GM23338 (cell line): ENCODE data around the gene ITPRIP. TPM values are rescaled to one million over a fixed set of nuclear protein-coding genes. Genes with fewer than 3 reads are reported as not detected.

Experiments
- ATAC-seq: fragments of 200-7000 bp; cut with Tn5 transposase; 3 replicates; pipeline ENCODE4 v1.9.1; 2020
- DNase-seq: peaks from one replicate; pipeline ENCODE4 v3.0.0-alpha.2; 2015; ENCODE audit warnings: low spot score
- H2AFZ ChIP-seq: fragments of 200-600 bp; sonication (generic); 2 replicates; pipeline ENCODE4 v1.8.0; 2016; ENCODE audit warnings: antibody characterized with exemption, mild to moderate bottlenecking, moderate library complexity
- H3F3A ChIP-seq: fragments of 200-600 bp; sonication (generic); replicated peaks from 2 replicates; pipeline ENCODE4 v1.8.0; 2017; ENCODE audit warnings: antibody characterized with exemption, mixed run types, low read depth
- H3K27ac ChIP-seq: fragments of 200-600 bp; sonication (generic); 2 replicates; pipeline ENCODE4 v1.6.1; 2016; ENCODE audit warnings: low read depth
- H3K27me3 ChIP-seq: fragments of 200-600 bp; sonication (generic); 2 replicates; pipeline ENCODE4 v1.8.0; 2016; ENCODE audit warnings: mild to moderate bottlenecking, mixed run types, moderate library complexity; ENCODE audit not compliant: insufficient read depth
- H3K36me3 ChIP-seq: fragments of 200-600 bp; sonication (generic); 2 replicates; pipeline ENCODE4 v1.8.0; 2016; ENCODE audit warnings: mild to moderate bottlenecking; ENCODE audit not compliant: insufficient read depth
- H3K4me1 ChIP-seq: fragments of 200-600 bp; sonication (generic); 2 replicates; pipeline ENCODE4 v1.8.0; 2016; ENCODE audit warnings: mild to moderate bottlenecking, moderate library complexity; ENCODE audit not compliant: insufficient read depth
- H3K4me2 ChIP-seq: fragments of 200-600 bp; sonication (generic); 2 replicates; pipeline ENCODE4 v1.7.1; 2017; ENCODE audit warnings: mixed run types
- H3K4me3 ChIP-seq: fragments of 200-600 bp; sonication (generic); 2 replicates; pipeline ENCODE4 v1.6.1; 2016; ENCODE audit warnings: mixed run types
- H3K79me2 ChIP-seq: fragments of 200-600 bp; sonication (generic); replicated peaks from 2 replicates; pipeline ENCODE4 v1.8.0; 2017; ENCODE audit warnings: mild to moderate bottlenecking; ENCODE audit not compliant: insufficient read depth
- H3K9me2 ChIP-seq: fragments of 200-600 bp; sonication (generic); 2 replicates; pipeline ENCODE4 v1.8.0; 2017; ENCODE audit not compliant: insufficient read depth
- H4K20me1 ChIP-seq: fragments of 200-600 bp; sonication (generic); replicated peaks from 2 replicates; pipeline ENCODE4 v1.8.0; 2017; ENCODE audit warnings: mild to moderate bottlenecking; ENCODE audit not compliant: insufficient read depth
- H3K27ac Mint-ChIP-seq: 2 replicates; pipeline ENCODE4 v1.8.0; 2020; ENCODE audit warnings: inconsistent platforms, mild to moderate bottlenecking, moderate library complexity, mixed read lengths
- H3K27me3 Mint-ChIP-seq: 3 replicates; pipeline ENCODE4 v1.8.0; 2022; ENCODE audit warnings: low read depth, mild to moderate bottlenecking, moderate library complexity, mixed read lengths, inconsistent platforms; ENCODE audit not compliant: insufficient read depth, poor library complexity
- H3K36me3 Mint-ChIP-seq: 3 replicates; pipeline ENCODE4 v1.8.0; 2021; ENCODE audit warnings: low read depth, mild to moderate bottlenecking, inconsistent platforms, moderate library complexity, mixed read lengths
- H3K4me1 Mint-ChIP-seq: 3 replicates; pipeline ENCODE4 v1.8.0; 2020; ENCODE audit warnings: mild to moderate bottlenecking, inconsistent platforms, mixed read lengths
- H3K4me3 Mint-ChIP-seq: 3 replicates; pipeline ENCODE4 v1.8.0; 2021; ENCODE audit warnings: moderate library complexity, mild to moderate bottlenecking, inconsistent platforms, mixed read lengths
- H3K9me3 Mint-ChIP-seq: 3 replicates; pipeline ENCODE4 v1.8.0; 2020; ENCODE audit warnings: moderate library complexity, mild to moderate bottlenecking, inconsistent platforms, mixed read lengths
- CREB1 ChIP-seq: fragments of 250-450 bp; sonication (Bioruptor Pico); IDR thresholded peaks from 2 replicates; pipeline ENCODE4 v1.5.0; 2020; ENCODE audit warnings: low read depth, mild to moderate bottlenecking, moderate library complexity
- ETS1 ChIP-seq: IDR thresholded peaks from 2 replicates; pipeline ENCODE4 v1.6.1; 2016; ENCODE audit warnings: antibody characterized with exemption
- EZH2 ChIP-seq: fragments of 200-600 bp; sonication (generic); IDR thresholded peaks from one replicate; pipeline ENCODE4 v1.8.0; 2017; ENCODE audit warnings: antibody characterized with exemption, mild to moderate bottlenecking, low read depth; ENCODE audit not compliant: unreplicated experiment
- EZH2phosphoT487 ChIP-seq: fragments of 200-600 bp; sonication (generic); IDR thresholded peaks from one replicate; pipeline ENCODE4 v1.8.1; 2018; ENCODE audit warnings: antibody characterized with exemption; ENCODE audit not compliant: unreplicated experiment
- JUNB ChIP-seq: IDR thresholded peaks from one replicate; pipeline ENCODE4 v1.6.1; 2016; ENCODE audit warnings: antibody characterized with exemption; ENCODE audit not compliant: unreplicated experiment
- NANOG ChIP-seq: IDR thresholded peaks from 2 replicates; pipeline ENCODE4 v1.6.1; 2016; ENCODE audit warnings: antibody characterized with exemption, borderline replicate concordance
- POLR2AphosphoS5 ChIP-seq: IDR thresholded peaks from 2 replicates; pipeline ENCODE4 v1.6.1; 2016; ENCODE audit warnings: antibody characterized with exemption, low read depth
- STAT1 ChIP-seq: IDR thresholded peaks from one replicate; pipeline ENCODE4 v1.6.1; 2016; ENCODE audit warnings: antibody characterized with exemption; ENCODE audit not compliant: unreplicated experiment
- ZNF114 ChIP-seq: fragments of 250-450 bp; sonication (Bioruptor Pico); IDR thresholded peaks from 2 replicates; pipeline ENCODE4 v1.5.0; 2020; ENCODE audit warnings: mild to moderate bottlenecking, moderate library complexity
- ZNF462 ChIP-seq: fragments of 250-450 bp; sonication (Bioruptor Pico); IDR thresholded peaks from 2 replicates; pipeline ENCODE4 v1.5.0; 2020; ENCODE audit warnings: mild to moderate bottlenecking, moderate library complexity
- polyA plus RNA-seq: library from polyadenylated mRNA; unstranded; fragments of >200 nt; fragmentation: Nextera tagmentation; extraction: Ambion mirVana; gene quantifications from 2 replicates; pipeline ENCODE4 v1.2.1, GENCODE V29; 2016
- total RNA-seq: library from RNA; depleted of rRNA; stranded (reverse); fragments of >200 nt; shearing (Covaris generic); gene quantifications from 2 replicates; pipeline ENCODE4 v1.2.3, GENCODE V29; 2014

Gene ITPRIP
- total and polyA plus RNA-seq, 2 experiments from 2014 or later = 6.9 to 15.2 TPM

DNA sequence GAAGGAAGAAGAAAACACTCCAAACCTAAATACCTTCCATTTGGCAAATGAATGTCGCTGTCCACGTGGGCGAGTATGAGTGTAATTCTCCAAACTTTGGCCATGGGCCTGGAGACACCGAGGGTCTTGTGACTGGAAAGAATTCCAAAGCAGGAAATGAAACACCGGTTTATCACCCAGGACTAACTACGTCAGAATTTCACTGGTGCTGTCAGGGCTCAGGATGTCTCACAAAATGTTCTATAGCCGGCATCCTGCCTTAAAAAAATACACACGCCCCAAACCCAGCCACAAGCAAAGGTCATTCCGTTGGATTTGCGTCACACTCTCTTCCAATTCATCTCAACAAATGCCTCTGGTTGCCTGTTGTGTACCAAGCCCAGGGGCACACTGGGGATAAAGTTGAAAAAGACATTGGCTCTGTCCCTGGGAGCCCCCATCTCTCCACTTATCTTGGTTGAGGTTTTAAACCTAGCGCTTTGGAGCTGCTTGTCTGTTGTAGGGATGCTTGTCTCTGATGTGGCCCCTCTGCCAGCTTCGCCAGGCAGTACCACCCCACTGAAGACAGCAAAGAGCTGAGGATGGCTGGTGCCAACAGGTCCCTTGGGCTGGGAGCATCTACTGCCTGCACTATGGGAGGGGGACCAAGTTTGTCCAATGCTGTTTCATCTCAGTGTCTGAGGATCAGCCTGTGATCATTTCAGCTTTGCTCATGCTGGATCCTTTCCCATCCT lies 38.1 kb downstream of the ITPRIP start (continued):
- TF ChIP-seq ZNF462 (CRISPR knock-in tag) (no peak), NANOG (no peak), STAT1 (no peak), JUNB (no peak), ETS1 (no peak)

- Mint-ChIP-seq H3K9me3 (peaks cover 24% of the 10 kb centered on the region), H3K36me3 (peaks cover 38% of the 10 kb centered on the region), H3K4me1 (peaks cover 7% of the 10 kb centered on the region), H3K27ac (no peak overlapping the region), H3K4me3 (no peak overlapping the region), H3K27me3 (peaks cover 8% of the 10 kb centered on the region)
- Histone ChIP-seq H3K36me3 (peaks cover 6% of the 10 kb centered on the region; the same call in 1 of the 2 replicates), H3K79me2 (no peaks in the 10 kb centered on the region), H3K27me3 (no peaks in the 10 kb centered on the region), H3K27ac (no peak overlapping the region), H3K9me2 (peaks cover 2% of the 10 kb centered on the region; the same call in 1 of the 2 replicates), H3F3A (no peaks in the 10 kb centered on the region), H2AFZ (no peak overlapping the region), H3K4me1 (no peaks in the 10 kb centered on the region), H4K20me1 (no peaks in the 10 kb centered on the region), H3K4me3 (no peak overlapping the region), H3K4me2 (no peak overlapping the region)
- ATAC-seq = no peak
- no peak for DNase-seq
- TF ChIP-seq ZNF114 (CRISPR knock-in tag) = no peak
- TF ChIP-seq ETS1 = no peak
- TF ChIP-seq EZH2 = no peak
- TF ChIP-seq POLR2AphosphoS5 = no peak
- TF ChIP-seq JUNB = no peak
- TF ChIP-seq CREB1 = no peak
- TF ChIP-seq EZH2phosphoT487 = no peak
Measured at GRCh38 chr10:104299031-104299904, 39.0 kb downstream of the ITPRIP start.
